ENCODE measurements around the gene AUTS2. TPM values are rescaled to one million over a fixed set of nuclear protein-coding genes. Genes with fewer than 3 reads are reported as not detected.

Gene AUTS2
- total RNA-seq, 3 donors from 2014 or later: 31.2 to 67.6 (median 36.5) TPM

DNA sequence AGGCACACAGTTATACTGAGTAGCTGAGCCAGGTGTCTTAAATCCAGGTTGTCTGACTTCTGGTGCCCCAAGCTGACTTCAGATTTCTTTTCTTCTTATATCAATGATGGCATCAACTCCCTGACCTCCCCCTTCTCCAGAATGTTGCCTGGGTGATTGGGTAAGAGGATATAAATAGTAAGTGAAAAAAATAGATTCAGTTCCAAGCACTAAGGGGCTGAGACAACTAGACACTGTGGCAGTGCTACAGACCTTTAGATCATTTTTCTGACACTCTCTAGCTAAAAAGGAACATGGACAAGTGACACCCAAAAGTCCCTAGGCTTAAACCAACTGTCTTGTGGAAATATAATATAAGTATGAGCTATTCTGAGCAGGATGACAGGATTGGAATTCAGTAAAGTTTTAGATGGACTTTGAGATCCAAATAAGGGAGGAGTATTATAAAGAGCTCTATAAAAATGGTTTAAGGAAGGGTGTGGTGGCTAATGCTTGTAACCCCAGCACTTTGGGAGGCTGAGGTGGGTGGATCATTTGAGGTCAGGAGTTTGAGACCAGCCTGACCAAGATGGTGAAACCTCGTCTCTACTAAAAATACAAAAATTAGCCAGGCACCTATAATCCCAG is 944.6 kb downstream of the AUTS2 start:
- TF ChIP-seq, protein P1, sequence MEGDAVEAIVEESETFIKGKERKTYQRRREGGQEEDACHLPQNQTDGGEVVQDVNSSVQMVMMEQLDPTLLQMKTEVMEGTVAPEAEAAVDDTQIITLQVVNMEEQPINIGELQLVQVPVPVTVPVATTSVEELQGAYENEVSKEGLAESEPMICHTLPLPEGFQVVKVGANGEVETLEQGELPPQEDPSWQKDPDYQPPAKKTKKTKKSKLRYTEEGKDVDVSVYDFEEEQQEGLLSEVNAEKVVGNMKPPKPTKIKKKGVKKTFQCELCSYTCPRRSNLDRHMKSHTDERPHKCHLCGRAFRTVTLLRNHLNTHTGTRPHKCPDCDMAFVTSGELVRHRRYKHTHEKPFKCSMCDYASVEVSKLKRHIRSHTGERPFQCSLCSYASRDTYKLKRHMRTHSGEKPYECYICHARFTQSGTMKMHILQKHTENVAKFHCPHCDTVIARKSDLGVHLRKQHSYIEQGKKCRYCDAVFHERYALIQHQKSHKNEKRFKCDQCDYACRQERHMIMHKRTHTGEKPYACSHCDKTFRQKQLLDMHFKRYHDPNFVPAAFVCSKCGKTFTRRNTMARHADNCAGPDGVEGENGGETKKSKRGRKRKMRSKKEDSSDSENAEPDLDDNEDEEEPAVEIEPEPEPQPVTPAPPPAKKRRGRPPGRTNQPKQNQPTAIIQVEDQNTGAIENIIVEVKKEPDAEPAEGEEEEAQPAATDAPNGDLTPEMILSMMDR (IDR thresholded peaks at IDR 0.05): no peak
- ATAC-seq: peak; percentile 91
- Histone ChIP-seq H3K9me3 (no peaks in the 10 kb centered on the region), H3K36me3 (ENCODE audit: low read depth) (no peaks in the 10 kb centered on the region), H3K4me1 (ENCODE audit: low read depth) (peaks cover 15% of the 10 kb centered on the region), H3K4me3 (no peak overlapping the region)
- DNase-seq: peak in 1 of 3 donors; percentile 26
- intact Hi-C loops (cut with DNase I, micrococcal nuclease): no loop called here

DNA sequence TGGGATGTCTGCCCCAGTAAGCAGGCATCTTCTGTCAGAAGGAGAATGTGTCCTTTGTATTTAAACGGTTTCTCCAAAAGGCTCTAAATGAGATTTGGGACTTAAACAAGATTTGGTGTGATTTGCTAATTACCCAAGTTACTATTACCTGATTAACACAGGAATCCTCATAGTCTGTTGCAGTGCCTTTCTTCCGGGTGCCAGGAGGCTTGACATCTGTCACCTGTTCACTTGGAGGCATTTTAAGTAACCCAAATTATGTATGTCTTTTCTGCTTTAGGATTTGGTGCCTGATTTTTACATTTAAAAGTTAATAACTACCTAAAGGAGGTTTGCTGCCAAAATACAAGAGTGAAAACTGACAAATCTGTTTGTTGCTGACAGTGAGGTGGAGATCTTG is 945.7 kb downstream of the AUTS2 start:
- intact Hi-C loops (cut with DNase I, micrococcal nuclease): no loop called here
- TF ChIP-seq, protein P1 (IDR thresholded peaks at IDR 0.05): no peak
- Histone ChIP-seq H3K9me3 (no peaks in the 10 kb centered on the region), H3K36me3 (ENCODE audit: low read depth) (no peaks in the 10 kb centered on the region), H3K4me1 (ENCODE audit: low read depth) (peaks cover 15% of the 10 kb centered on the region), H3K4me3 (no peak overlapping the region)
- ATAC-seq: no peak
- no peak for DNase-seq

DNA sequence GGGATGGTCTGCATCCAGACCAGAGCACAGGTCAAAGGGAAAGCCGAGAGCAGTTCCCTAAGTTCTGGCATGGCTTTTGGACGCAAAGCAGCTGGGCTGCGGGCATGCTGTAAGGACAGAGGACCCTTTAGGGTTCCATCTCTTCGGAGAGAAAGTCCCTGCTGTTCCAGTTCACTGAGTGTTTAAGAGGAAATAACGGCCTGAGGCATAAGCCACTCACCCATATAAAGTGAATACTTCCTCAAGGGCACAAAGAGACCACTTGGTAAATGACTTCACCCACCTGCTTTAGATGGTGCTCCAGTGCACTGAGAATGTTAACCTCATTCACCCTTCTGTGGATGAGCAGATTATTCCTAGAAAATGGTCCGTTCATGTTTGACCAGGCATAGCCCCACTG is 946.9 kb downstream of the AUTS2 start:
- H3K4me3 ChIP-seq: no peak overlapping the region
- intact Hi-C loops (cut with DNase I, micrococcal nuclease): no loop called here
- no peaks in the 10 kb centered on the region for H3K36me3 ChIP-seq (ENCODE audit: low read depth)
- no peaks in the 10 kb centered on the region for H3K9me3 ChIP-seq
- ATAC-seq (no peak), DNase-seq (no peak)
- H3K4me1 ChIP-seq (ENCODE audit: low read depth): peaks cover 15% of the 10 kb centered on the region
- TF ChIP-seq, protein P1 (IDR thresholded peaks at IDR 0.05): no peak

DNA sequence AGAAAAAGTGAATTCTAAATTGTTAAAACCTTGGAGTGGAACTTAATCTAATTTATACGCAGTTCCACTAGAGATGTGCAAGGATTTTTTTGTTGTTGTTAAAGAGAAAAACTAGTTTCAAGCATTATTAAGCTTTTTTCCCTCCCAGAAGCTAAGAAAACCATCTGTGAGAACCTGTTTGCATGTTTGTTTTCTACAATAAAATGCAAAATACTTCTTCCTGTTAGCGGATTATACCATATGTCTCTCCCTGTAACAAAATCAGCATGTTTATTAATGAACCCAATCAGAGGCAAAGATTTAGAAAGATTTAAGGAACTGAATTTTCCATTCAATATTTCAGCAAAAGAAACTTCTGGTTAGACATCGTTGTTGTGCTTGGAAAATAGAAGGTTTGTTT is 953.9 kb downstream of the AUTS2 start:
- TF ChIP-seq, protein P1 (IDR thresholded peaks at IDR 0.05): no peak
- no peaks in the 10 kb centered on the region for H3K9me3 ChIP-seq
- DNase-seq (no peak), ATAC-seq (no peak)
- H3K4me1 ChIP-seq (ENCODE audit: low read depth): no peaks in the 10 kb centered on the region
- intact Hi-C loops (cut with DNase I, micrococcal nuclease): no loop called here
- no peak overlapping the region for H3K4me3 ChIP-seq
- no peaks in the 10 kb centered on the region for H3K36me3 ChIP-seq (ENCODE audit: low read depth)

DNA sequence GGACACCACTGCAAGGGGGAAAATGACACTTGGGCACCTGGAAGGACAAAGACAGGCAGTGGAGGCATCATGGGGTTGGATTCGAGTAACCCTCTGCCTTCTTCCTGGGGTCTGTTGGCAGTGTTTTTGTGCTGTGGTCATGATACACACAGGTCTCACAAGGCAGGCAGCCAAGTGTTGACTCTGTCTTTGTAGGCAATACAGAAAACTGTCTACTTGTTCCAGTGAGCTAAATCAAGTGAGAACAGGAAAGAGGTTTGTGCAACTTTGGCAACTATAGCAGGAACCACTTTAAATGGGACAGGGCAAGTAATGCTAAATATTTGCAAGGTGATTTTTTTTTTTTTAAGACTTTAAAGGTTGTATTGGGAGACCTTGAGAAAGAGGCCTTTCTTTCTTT is 955.1 kb downstream of the AUTS2 start:
- Histone ChIP-seq H3K9me3 (no peaks in the 10 kb centered on the region), H3K36me3 (ENCODE audit: low read depth) (no peaks in the 10 kb centered on the region), H3K4me1 (ENCODE audit: low read depth) (no peaks in the 10 kb centered on the region), H3K4me3 (no peak overlapping the region)
- intact Hi-C loops (cut with DNase I, micrococcal nuclease): no loop called here
- DNase-seq: no peak
- ATAC-seq: no peak
- TF ChIP-seq, protein P1 (IDR thresholded peaks at IDR 0.05): no peak

DNA sequence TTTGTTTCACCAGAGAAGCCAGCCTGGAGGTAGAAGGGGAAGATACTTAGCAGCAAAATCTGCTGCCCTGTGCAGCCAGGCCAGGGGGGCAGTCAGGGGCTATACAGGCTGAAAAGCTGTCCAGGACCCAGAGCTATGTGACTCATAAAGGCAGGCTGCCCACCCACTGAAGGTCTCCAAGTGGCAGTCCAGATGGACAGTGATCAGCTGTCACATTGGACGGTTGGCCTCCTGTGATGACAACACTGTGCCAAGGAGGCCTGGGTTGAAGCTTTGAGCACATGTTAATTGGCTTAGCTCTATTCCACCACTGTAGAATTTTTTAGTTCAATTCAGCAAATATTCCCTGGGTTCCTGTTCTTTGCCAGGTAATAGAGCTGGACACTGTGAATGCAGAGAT is 956.4 kb downstream of the AUTS2 start:
- no peaks in the 10 kb centered on the region for H3K9me3 ChIP-seq
- H3K4me1 ChIP-seq (ENCODE audit: low read depth): no peaks in the 10 kb centered on the region
- no peak overlapping the region for H3K4me3 ChIP-seq
- ATAC-seq: no peak
- no peak for DNase-seq
- intact Hi-C loops (cut with DNase I, micrococcal nuclease): no loop called here
- TF ChIP-seq, protein P1 (IDR thresholded peaks at IDR 0.05): no peak
- H3K36me3 ChIP-seq (ENCODE audit: low read depth): no peaks in the 10 kb centered on the region
